Panc1 (cell line): ENCODE data around the gene CEP44. TPM values are rescaled to one million over a fixed set of nuclear protein-coding genes. Genes with fewer than 3 reads are reported as not detected.

Source experiments
- ATAC-seq: fragments of 200-7000 bp; cut with Tn5 transposase; 2 replicates; pipeline ENCODE4 v1.9.1; 2020; ENCODE audit warnings: mild to moderate bottlenecking, moderate library complexity
- BruUV-seq: library from RNA; stranded (reverse); fragments of 400-500 nt; replicated peaks from 2 replicates; lab custom pipeline; 2021; lab: Mats Ljungman, UMichigan
- CTCF ChIA-PET: fragments of 300-600 bp; sonication (Branson Sonifier 250); formaldehyde crosslinking; loops from one replicate; lab custom pipeline; 2022; ENCODE audit warnings: antibody characterized with exemption; lab: Charles Lee
- POLR2A ChIA-PET: fragments of 300-600 bp; sonication (Branson Sonifier 250); formaldehyde crosslinking; loops from one replicate; lab custom pipeline; 2022; ENCODE audit warnings: antibody characterized with exemption; lab: Charles Lee
- DNase-seq: peaks from one replicate; pipeline ENCODE4 v3.0.0-alpha.2; 2010; ENCODE audit warnings: low read depth, low spot score
- H3K27ac ChIP-seq: 2 replicates; pipeline ENCODE4 v1.5.1; 2011; ENCODE audit warnings: mild to moderate bottlenecking, low read length, inconsistent platforms
- H3K27me3 ChIP-seq: fragments of 200-500 bp; sonication (Bioruptor generic); 2 replicates; pipeline ENCODE4 v1.6.0; 2014; ENCODE audit warnings: low read length, inconsistent platforms; ENCODE audit not compliant: control insufficient read depth, insufficient read depth
- H3K36me3 ChIP-seq: fragments of 200-500 bp; sonication (Bioruptor generic); 2 replicates; pipeline ENCODE4 v1.5.1; 2014; ENCODE audit warnings: inconsistent platforms, mild to moderate bottlenecking, low read length, moderate library complexity; ENCODE audit not compliant: control insufficient read depth, insufficient read depth
- H3K4me1 ChIP-seq: 2 replicates; pipeline ENCODE4 v1.5.1; 2011; ENCODE audit warnings: inconsistent platforms, mild to moderate bottlenecking, low read length, moderate library complexity; ENCODE audit not compliant: control insufficient read depth, insufficient read depth
- H3K4me3 ChIP-seq, 2 experiments: 2 replicates each; pipeline ENCODE4 v1.5.1; 2011 to 2012; ENCODE audit warnings: low read depth in 2 of 2, low read length in 2 of 2, mild to moderate bottlenecking in 2 of 2, inconsistent platforms in 1 of 2, moderate library complexity in 1 of 2
- H3K9me3 ChIP-seq: fragments of 200-500 bp; sonication (Bioruptor generic); 2 replicates; pipeline ENCODE4 v1.5.1; 2014; ENCODE audit warnings: low read depth, mild to moderate bottlenecking, inconsistent platforms, low read length, moderate library complexity; ENCODE audit not compliant: control insufficient read depth, insufficient read depth
- POLR2AphosphoS5 ChIP-seq: IDR thresholded peaks from 2 replicates; pipeline ENCODE4 v1.6.1; 2012; ENCODE audit warnings: mild to moderate bottlenecking, low read depth, low read length, moderate library complexity
- SIN3A ChIP-seq: IDR thresholded peaks from 2 replicates; pipeline ENCODE4 v1.6.1; 2012; ENCODE audit warnings: low read depth, mild to moderate bottlenecking, low read length, moderate library complexity, borderline replicate concordance; ENCODE audit not compliant: insufficient read depth
- TCF7L2 ChIP-seq: IDR thresholded peaks from 2 replicates; pipeline ENCODE4 v1.6.1; 2011; ENCODE audit warnings: mild to moderate bottlenecking, low read depth, low read length, inconsistent platforms
- in situ Hi-C: cut with HindIII; loops from 2 replicates; pipeline ENCODE4 v1.10.0; 2016; ENCODE audit warnings: low sequenced_read_pairs, low pct_unique_long_range_greater_than_20kb
- intact Hi-C: fragments of 100-400 bp; cut with micrococcal nuclease; formaldehyde crosslinking; loops from one replicate; pipeline ENCODE4 v1.10.0; 2022; ENCODE audit not compliant: unreplicated experiment
- total RNA-seq: library from RNA; stranded (reverse); gene quantifications from one replicate; pipeline ENCODE4 v1.2.1, GENCODE V29; 2021; ENCODE audit not compliant: unreplicated experiment
- TF ChIP-seq, protein P1 (sequence below): fragments of 450-650 bp; IDR thresholded peaks from 2 replicates; pipeline ENCODE4 v1.5.1; 2017; ENCODE audit warnings: mild to moderate bottlenecking
- TF ChIP-seq, protein P2 (sequence below), 2 experiments: IDR thresholded peaks; 2 replicates each; pipeline ENCODE4 v1.6.1; 2011 to 2012; ENCODE audit warnings: low read depth in 2 of 2, control low read depth in 1 of 2, low read length in 1 of 2, mild to moderate bottlenecking in 1 of 2, moderate library complexity in 1 of 2; ENCODE audit not compliant: insufficient read depth in 1 of 2

CEP44 gene
- total RNA-seq, 1 experiment from 2014 or later: 9.8 TPM

DNA sequence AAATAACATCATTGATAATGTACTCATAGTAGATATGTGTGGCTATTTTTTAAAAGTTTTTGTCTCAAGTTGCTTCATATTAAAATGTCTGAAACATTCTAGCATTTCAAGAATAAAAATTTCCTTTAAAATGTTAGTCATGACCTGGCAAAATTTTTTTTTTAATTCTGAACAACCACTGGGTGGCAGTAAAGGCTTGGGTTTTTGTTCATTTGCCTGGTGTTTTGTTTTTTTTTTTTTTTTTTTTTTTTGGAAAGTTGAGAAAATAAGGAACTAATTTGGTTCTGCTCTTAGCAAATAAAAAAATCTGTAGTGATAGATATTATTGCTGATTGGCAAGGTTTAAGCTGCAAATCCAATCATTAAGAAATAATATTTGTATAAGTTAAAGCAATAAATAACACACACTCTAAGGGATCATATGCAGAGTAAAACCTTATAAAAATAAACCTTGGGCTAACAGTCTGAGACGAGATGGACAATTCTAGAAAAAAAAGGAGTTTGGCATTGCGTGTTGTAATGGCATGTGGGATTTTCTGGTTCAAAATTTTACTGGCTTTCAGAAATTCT, 81.4 kb downstream of the CEP44 start:
- TF ChIP-seq, protein P1, sequence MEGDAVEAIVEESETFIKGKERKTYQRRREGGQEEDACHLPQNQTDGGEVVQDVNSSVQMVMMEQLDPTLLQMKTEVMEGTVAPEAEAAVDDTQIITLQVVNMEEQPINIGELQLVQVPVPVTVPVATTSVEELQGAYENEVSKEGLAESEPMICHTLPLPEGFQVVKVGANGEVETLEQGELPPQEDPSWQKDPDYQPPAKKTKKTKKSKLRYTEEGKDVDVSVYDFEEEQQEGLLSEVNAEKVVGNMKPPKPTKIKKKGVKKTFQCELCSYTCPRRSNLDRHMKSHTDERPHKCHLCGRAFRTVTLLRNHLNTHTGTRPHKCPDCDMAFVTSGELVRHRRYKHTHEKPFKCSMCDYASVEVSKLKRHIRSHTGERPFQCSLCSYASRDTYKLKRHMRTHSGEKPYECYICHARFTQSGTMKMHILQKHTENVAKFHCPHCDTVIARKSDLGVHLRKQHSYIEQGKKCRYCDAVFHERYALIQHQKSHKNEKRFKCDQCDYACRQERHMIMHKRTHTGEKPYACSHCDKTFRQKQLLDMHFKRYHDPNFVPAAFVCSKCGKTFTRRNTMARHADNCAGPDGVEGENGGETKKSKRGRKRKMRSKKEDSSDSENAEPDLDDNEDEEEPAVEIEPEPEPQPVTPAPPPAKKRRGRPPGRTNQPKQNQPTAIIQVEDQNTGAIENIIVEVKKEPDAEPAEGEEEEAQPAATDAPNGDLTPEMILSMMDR: peak; percentile 34; the same call in 1 of the 2 replicates
- no peak for TF ChIP-seq TCF7L2
- no TSS peak for BruUV-seq
- ATAC-seq (no peak), DNase-seq (no peak)
- Histone ChIP-seq H3K4me3 (no peak overlapping the region), H3K4me1 (no peaks in the 10 kb centered on the region), H3K36me3 (no peaks in the 10 kb centered on the region), H3K27ac (no peak overlapping the region), H3K9me3 (no peaks in the 10 kb centered on the region), H3K27me3 (no peaks in the 10 kb centered on the region)
- intact Hi-C loops: loop anchor here (1.0 to 5.0 kb wide), 3 partner anchors 267 to 1172 kb away; no protein-coding TSS in a partner anchor
- in situ Hi-C loops: no loop called here
- POLR2A ChIA-PET: no interaction called here
- CTCF ChIA-PET: no interaction called here

DNA sequence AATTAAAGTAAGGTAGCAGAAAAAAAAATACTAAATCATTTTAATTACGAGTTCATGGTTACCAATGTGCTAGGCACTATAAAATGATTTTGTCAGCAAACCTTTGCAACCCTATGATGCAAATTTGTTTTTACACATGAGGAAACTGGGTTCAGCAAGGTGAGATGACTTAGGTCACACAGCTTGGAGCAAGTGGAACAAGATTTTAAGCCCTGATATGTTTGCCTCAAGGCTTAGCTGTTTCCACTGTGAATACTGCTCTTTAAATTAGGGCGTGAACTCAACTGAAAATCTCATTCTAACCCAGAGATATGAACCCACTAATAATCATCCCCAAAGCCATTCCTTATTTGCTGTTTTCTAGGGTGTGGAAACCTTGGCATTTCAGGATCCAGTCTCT, 86.3 kb downstream of the CEP44 start:
- Histone ChIP-seq H3K27me3 (no peaks in the 10 kb centered on the region), H3K27ac (no peak overlapping the region), H3K4me1 (no peaks in the 10 kb centered on the region), H3K36me3 (no peaks in the 10 kb centered on the region), H3K9me3 (no peaks in the 10 kb centered on the region), H3K4me3 (no peak overlapping the region)
- ChIA-PET CTCF (no interaction called here), POLR2A (no interaction called here)
- TF ChIP-seq POLR2AphosphoS5 (no peak), TCF7L2 (no peak), SIN3A (no peak)
- TF ChIP-seq, protein P2, sequence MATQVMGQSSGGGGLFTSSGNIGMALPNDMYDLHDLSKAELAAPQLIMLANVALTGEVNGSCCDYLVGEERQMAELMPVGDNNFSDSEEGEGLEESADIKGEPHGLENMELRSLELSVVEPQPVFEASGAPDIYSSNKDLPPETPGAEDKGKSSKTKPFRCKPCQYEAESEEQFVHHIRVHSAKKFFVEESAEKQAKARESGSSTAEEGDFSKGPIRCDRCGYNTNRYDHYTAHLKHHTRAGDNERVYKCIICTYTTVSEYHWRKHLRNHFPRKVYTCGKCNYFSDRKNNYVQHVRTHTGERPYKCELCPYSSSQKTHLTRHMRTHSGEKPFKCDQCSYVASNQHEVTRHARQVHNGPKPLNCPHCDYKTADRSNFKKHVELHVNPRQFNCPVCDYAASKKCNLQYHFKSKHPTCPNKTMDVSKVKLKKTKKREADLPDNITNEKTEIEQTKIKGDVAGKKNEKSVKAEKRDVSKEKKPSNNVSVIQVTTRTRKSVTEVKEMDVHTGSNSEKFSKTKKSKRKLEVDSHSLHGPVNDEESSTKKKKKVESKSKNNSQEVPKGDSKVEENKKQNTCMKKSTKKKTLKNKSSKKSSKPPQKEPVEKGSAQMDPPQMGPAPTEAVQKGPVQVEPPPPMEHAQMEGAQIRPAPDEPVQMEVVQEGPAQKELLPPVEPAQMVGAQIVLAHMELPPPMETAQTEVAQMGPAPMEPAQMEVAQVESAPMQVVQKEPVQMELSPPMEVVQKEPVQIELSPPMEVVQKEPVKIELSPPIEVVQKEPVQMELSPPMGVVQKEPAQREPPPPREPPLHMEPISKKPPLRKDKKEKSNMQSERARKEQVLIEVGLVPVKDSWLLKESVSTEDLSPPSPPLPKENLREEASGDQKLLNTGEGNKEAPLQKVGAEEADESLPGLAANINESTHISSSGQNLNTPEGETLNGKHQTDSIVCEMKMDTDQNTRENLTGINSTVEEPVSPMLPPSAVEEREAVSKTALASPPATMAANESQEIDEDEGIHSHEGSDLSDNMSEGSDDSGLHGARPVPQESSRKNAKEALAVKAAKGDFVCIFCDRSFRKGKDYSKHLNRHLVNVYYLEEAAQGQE (IDR thresholded peaks at IDR 0.05; ENCODE audit: insufficient read depth in 1 of 2, low read depth in 2 of 2, low read length in 1 of 2): no peak
- TF ChIP-seq, protein P1: no peak
- intact Hi-C loops: loop anchor here (5.0 kb wide), 1 partner anchor 1167 kb away; no protein-coding TSS in a partner anchor
- BruUV-seq: no TSS peak
- ATAC-seq (no peak), DNase-seq (no peak)
- in situ Hi-C loops: no loop called here
